Measurements from ENCODE around the gene DZANK1.

GRCh38 chr20:18405826-18406225 lies 61.0 kb downstream of the DZANK1 start:
- TF ChIP-seq CTCF (IDR thresholded peaks at IDR 0.05; ENCODE audit: control extremely low read depth in 1 of 3, insufficient read depth in 1 of 3, low read depth in 1 of 3, low read length in 3 of 3) (peak; percentile 27 to 40 (median 31); a peak in 3 of 4 replicates), JUND (IDR thresholded peaks at IDR 0.05; ENCODE audit: low read length) (no peak), TAF1 (IDR thresholded peaks at IDR 0.05; ENCODE audit: low read depth, low read length) (no peak), CREB1 (IDR thresholded peaks at IDR 0.05) (no peak), ATF2 (IDR thresholded peaks at IDR 0.05; ENCODE audit: low read length) (no peak), POLR2A (IDR thresholded peaks at IDR 0.05; ENCODE audit: control extremely low read depth in 1 of 2, low read depth in 2 of 2, low read length in 2 of 2) (no peak)
